Measurements from ENCODE around the gene CHD9NB.
"Not testable (repeated sequence)": the region's sequence is repeated elsewhere in the genome, so short reads cannot be mapped to it uniquely, and the experiment has no call there.

CHD9NB gene

DNA sequence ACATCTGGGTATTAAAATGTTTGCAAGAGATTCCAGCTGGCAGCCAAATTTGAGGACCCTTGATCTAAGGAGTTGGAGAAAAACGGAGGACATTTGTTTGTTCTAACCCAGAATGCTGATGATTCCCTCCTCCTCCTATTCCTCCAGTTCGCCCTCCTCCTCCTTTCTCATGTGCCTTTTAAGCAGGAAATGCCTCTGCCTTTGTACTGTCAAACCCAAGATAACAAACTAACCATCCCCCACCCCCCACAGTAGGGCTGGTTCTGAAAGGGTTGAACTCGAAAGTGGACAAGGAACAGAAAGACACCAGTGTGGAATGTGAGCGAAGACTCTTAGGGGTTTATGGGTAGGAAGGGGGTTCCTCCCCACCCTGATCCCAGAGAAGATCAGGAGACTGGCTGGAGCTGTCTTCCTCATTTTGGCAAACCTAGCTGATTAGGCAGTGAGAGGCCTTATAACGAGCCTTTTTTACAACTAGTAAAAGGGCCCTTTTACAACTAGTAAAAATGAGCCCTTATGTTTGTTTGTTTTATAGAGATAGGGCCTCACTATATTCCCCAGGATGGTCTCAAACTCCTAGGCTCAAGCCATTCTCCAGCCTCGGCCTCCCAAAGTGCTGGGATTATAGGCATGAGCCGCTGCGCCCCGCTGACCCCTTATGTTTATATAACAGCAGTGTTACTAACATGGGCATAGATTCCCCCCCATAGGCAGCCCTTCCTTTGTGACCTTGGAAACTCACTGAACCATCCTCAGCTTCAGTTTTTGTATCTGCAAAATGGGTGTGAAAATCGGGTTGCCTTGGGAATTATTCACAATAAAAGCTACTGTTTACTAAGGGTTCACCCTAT lies 3.1 kb upstream of the CHD9NB start:
- DNase-seq = no peak

DNA sequence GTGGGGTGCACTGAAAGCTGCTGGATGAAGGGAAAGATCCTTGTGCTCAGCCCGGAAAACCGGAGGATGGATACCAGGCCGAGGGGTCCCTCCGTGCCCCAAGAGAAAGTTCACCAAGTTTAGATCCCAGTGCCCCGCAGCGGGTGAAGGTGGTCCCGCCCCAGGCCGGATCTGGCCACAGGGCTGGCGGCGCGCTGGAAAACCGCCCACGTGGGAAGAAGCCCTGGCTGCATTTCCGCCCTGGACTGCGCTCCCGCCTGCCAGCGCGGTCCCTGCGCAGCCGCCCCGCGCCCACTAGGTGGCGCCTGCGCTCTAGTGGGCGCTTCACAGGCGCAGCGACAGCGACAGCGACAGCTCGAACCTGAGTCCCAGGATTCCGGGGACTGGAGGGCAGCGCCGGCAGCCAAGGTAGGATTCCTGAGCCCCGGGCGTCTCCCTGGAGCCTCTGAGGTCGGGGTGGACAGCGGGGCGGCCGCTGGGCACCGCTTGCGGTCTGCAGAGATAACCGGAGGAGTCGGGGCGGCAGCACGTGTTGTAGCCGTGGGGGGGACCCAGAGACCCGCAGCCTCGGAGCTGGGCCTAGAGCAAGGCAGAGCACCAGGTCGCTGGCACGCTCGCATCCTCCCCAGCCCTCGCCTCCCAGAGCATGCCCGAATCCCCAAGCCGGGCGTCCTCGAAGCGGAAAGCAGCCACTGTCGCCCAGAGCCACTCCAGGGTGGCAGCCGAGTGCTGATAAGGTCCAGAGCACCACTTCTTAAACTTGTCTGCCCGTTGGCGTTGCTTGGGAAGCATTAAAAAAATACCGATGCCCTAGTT lies 2.2 kb upstream of the CHD9NB start, which contains the start of gene CHD9:
Gene CHD9, plus strand, starts transcription at position 322 of the 816 bp plus-strand sequence. CDS start 101,099 bp downstream, outside the sequence.
- DNase-seq = peak; percentile 57

DNA sequence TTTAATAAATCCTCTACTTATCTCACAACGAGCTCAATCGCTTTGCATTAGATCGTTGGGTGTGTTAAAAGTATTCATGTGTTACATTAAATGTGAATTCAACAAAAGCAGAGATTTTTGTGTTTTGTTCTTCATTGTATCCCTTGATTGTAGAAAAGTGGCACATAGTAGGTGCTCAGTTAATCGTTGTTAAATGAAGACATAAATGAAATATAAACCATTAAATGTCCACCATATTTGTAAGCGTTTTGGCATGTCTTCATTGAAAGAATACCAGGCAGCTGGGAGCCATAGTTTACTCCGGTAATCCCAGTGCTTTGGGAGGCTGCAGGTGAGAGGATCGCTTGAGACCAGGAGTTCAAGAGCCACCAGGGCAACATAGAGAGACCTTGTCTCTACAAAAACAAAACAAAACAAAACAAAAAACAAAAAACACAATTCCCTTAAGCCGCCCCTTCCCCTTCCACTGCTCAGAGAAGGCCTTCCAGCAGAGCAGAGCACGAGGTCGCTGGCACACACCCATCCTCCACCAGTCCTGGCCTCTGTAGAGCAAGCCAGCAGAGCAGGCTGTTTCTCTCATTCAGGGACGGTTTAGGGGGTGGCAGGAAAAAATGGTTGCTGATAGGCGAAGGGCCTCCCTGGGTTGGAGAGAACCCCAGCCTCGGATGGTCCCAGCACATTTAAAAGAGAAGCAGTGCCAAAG lies 1.4 kb upstream of the CHD9NB start:
- DNase-seq = no peak

DNA sequence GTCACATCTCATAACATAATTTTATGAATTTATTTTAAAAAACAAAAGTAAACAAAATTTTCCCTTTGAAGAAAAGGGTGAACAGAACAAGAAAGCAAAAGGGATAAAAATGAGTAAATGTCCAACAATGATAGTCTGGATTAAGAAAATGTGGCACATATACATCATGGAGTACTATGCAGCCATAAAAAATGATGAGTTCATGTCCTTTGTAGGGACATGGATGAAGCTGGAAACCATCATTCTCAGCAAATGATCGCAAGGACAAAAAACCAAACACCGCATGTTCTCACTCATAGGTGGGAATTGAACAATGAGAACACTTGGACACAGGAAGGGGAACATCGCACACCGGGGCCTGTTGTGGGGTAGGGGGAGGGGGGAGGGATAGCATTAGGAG lies 1.4 kb downstream of the CHD9NB start:
- not testable (repeated sequence) for DNase-seq

DNA sequence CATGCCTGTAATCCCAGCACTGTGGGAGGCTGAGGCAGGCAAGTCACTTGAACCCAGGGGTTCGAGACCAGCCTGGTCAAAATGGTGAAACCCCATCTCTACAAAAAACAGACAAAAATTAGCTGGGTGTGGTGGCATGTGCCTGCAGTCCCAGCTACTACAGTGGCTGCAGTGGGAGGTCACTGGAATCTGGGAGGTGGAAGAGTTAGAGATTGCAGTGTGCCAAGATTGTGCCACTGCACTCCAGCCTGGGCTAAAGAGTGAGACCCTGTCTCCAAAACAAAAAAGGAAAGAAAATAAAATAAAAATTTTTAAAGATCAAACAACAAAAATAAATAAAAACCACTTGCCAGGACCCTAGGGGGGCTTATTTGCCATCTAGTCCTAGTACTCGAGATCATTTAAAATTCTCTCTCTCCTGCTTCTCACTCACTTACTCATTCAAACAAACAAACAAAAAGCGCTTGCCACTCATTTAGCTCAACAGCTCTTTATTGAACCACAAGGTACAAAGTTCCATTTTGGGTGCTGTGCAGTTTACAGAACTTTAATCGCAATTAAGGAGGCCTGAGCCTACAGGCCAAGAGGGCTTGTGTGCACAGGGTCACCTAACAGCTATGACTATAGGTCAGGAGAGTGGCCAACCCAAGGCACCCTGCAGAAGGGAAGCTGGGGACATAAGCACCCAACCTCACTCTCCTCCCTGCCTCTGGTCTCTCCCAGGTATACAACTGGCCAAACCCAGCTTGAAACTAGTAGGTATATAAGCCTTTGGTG lies 4.4 kb downstream of the CHD9NB start:
- no peak for DNase-seq

DNA sequence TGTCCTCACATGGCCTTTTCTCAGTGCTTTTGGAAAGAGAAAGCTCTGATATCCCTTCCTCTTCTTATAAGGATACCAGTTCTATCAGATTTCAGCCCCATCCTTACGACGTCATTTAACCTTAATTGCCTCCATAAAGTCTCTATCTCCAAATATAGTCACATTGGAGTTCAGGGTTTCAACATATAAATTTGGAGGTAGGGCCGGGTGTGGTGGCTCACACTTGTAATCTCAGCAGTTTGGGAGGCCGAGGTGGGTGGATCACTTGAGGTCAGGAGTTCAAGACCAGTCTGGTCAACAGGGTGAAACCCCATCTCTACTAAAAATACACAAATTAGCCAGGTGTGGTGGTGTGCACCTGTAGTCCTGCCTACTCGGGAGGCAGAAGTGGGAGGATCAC lies 5.2 kb downstream of the CHD9NB start:
- DNase-seq = not testable (repeated sequence)

DNA sequence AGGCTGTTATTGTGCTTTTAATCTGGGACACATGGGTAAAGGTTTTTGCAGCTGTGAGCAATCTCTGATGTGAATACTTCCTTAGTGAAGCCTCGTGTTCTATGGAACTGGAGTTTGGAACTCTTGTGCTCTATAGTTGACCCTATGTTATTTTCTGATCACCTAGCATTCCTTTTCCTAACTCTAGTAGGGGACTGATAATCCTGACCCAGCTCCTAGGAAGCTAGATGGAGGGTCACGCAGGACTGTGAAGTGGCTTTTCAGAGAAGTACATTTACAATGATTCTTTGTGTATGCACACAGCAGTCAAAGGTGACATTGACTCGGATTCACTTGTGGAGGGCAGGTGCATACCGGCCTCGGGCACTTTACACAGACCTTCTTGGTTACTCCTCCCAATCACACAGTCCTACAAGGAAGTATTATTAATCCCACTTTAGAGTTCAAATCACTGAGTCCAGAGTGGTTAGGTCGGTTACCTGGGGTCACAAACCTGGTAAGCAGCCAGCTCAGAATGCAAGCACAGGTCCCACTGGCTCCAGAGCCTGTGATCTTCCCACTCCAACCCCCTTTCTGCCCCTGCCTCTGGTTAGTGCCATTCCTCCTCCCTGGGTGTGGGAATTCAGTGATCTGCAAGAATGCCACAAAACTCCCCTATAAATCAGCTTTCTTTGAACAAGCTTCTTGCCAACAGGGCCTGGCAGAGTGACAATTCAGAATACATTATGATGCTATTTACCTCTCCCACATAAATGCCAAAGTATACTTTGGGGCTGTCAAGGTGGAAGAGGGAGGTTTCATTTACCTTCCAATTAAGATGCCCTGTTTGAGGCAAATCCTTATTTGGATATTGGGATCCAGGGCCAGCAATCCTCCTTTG lies 7.1 kb downstream of the CHD9NB start:
- DNase-seq = no peak

DNA sequence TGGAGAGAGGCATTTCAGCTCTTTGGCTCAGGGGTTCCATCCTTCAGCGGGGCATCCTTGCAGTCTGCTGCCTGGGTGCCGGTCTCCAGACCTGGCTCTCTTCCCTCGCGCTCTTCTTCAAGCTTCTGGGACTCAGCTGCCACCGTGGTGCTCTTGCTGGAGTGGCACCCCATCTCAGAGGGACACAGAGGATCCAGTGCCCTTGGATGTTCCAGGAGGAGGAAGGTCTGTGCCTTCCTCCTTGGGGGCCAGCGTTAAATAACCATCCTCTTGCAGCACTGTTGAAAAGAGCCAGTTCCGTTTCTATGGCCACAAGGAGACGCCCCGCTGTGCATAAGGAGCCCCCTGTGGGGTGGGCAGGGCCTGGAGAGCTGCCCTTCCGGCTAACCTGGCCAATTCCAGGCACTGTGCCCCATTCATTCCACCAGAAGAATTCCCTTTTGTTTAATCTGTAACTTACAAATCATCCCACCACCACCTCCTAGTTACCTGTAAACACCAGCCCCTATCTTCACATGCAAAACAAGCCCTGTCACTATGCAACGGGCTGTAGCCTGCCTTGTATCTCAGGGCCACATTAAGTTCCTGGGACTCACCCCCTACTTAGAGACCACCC lies 8.6 kb downstream of the CHD9NB start:
- no peak for DNase-seq

DNA sequence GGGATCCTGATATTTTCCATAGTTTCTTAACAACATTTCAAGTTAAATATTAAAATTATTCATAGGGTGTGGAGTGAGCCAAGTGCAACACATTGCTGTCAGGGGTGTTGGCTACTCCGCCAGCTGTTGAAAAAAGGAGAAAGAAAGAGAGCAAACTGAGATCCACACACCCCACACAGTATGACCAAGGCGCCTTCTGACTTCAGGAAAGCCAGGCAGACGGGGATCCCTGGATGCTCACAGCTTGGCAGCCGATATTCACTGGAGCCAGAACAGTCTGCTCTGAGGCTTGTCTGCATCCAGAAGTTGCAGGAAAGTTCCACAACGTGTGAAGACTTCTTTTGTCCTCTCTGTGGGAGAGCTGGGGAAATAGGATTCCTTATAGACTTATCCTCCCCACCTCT lies 9.3 kb downstream of the CHD9NB start:
- DNase-seq = no peak

DNA sequence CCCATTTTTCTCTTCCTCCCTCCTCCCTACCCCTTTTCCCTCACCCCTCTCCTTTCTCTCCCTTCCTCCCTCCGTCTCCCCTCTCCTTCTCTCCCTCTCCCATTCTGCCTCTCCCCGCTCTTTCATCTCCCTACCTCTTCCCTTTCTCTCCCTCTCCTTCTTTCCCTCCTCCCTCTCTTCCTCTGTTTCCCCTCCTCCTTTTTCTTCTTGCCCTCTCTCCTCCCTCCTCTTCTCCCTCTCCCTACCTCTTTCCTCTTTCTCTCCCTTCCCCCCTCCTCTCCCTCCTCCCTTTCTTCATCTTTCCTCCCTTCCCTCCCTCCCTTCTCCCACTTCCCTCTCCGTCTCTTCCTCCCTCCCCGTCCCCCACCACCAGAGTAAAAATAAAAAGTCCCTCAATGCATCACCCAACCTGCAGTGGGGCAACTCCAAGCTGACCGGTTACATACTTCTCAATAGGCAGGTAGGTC lies 10.4 kb downstream of the CHD9NB start:
- no peak for DNase-seq

DNA sequence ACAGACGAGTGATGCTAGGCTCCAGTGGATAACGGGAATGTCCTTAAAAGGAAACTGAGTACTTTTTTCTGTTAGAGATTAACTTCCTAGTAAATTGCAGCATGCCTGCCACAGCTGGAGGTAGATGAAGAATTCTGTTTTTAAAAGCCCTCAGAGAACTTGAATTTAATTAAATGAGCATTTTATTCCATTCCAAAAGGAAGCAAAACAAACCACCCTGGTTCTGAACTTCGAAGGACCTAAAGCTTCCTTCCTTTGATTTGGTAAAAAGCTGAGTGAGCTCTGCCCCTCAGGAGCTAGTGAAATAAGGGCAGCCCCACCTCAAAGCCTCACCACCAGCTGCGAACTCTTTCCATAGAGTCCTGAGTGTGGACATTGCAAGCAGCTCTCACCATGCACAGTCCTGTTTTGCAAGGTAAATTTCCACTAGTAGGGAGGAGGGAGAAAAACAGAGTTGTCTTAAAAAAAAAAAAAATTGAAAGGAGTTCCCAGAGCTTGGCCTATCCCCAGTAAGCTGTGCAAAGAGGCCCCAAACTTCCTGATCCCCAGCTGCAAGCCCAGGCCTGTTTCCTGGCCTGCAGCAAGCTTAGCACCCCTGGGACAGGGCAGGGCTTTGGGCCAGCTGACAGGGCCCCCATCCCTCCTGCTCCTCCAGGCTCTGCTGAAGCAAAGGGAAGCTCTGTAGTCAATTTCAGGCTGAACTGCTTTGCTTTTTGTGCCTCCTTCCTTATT lies 11.2 kb downstream of the CHD9NB start:
- no peak for DNase-seq

DNA sequence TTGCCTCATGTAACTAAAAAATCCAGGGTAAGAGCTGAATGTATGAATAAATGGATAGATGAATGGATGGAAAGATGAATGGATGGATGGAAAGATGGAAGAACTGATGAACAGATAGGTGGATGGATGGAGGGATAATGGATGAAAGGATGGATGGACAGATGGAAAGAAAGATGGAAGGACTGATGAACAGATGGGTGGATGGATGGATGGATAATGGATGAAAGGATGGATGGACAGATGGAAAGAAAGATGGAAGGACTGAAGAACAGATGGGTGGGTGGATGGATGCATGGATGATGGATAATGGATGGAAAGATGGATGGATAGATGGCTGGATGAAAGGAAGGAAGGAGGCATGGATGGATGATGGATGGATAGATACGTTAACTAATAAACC lies 11.9 kb downstream of the CHD9NB start:
- DNase-seq = no peak

DNA sequence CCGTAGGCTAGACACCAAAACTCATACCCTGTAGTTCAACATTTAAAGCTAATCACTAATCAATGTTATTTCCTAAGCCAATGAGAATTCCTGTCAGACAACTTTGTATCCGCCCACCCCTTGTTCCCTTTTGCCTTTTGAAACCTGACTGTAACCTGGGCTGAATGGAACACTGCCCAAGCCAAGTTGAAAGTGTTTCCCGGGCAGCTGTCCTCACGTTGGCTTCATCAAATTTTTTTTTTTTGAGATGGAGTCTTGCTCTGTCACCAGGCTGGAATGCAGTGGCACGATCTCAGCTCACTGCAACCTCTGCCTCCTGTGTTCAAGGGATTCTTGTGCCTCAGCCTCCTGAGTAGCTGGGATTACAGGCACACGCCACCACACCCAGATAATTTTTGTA lies 16.0 kb downstream of the CHD9NB start:
- DNase-seq = not testable (repeated sequence)

DNA sequence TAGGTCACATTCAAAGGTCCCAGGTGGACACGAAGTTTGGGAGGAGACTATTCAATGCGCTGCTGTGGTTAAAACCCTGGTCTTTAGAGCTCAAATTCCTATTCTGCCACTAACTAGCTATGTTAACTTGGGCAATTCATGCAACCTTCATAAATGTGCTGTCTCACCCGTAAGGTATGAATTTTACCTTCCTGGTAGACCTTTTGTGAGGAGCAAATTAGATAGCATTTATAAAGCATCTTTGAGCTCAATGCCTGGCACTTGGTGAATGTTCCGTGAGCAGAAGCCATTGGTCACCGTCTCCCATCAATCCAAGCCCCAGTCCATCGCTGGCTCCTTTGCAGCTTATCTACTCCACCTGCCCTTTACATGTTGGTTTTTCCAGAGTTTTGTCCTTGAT lies 16.6 kb downstream of the CHD9NB start:
- no peak for DNase-seq

DNA sequence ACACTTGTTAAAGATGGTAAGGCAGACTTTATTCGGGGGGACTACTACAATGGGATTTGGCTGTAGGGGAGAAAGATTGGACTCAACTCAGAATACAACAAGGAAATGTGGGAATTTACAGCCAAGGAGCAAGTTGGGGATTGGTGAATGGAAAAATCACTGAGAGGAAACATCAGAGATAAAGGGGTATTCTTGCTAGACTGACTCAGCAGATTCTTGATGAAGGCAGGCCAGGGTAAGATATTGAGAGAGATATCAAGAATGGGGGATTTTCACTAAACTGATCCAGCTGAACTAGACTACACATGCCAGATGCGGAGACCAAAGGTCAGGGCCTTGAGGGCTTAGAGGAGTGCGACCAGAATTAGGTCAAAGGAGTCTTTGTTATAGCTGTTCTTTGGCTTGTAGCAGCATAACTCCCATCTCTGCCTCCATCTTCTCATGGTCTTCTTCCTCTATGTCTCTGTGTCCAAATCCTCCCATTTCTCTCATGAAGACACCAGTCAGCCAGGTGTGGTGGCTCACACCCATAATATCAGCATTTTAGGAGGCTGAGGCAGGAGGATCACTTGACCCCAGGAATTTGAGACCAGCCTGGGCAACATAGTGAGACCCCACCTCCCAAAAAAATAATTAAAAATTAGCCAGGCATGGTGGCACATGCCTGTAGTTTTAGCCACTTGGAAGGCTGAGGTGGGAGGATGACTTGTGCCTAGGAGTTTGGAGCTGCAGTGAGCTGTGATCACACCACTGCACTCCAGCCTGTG lies 17.3 kb downstream of the CHD9NB start:
- no peak for DNase-seq

DNA sequence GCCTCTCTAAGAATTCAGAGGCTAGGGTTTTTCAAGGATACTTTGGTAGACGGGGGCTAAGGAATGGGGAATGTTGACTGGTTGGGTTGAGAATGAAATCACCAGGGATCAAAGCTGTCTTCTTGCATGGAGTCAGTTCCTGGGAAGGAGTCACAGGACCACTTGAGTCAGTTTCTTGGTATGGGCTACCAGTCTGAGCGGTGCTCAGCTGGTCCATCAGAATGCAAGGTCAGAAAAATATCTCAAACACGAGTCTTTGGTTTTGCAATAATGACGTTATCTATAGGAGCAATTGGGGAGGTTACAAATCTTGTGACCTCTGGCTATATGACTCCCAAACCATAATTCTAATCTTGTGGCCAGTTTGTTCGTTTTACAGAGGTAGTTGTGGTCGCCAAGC lies 18.4 kb downstream of the CHD9NB start:
- no peak for DNase-seq

DNA sequence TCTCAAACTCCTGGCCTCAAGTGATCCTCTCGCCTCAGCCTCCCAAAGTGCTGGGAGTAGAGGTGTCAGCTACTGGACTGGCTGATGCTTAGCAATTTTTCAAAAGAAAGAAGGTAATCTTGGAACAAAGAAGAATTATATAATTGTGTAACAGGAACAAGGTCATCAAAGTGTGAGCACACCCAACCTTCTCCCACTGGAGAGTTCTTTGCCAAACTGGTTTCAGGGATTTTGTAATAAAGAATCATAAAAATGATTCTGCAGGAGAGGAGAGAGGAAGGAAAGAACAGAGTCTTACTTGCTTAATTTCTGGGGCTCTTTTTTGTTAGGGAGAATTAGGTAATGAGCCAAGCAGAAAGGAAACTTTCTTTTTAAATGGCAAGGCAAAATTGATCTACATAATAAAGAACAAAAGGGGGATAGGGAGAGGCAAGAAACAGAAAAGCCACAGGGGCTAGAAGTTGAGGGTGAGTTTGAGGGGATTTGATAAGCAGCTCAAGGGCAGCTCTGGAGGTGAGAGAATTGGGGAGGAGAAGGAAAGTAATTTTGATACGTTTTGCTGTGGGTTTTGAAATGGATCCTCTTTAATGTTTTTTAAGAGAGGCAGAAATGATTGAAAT lies 21.3 kb downstream of the CHD9NB start:
- no peak for DNase-seq

DNA sequence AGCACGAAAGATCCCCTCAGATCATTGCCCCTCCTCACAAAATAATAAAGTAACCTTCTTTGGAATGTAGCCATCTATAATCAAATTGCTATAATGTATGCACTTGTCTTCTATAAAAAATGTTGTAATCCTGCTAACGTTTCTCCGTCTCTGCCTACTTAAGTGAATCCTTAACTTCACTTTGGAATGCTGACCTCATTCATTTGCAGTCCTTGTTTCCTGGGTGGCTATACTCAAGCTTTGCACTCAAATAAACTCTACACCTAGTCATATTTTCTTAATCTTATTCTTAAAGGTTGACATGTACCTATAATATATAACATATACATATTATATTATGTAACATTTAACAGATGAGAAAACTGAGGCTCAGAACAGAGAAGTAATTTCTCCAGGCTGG lies 22.7 kb downstream of the CHD9NB start:
- DNase-seq = no peak

DNA sequence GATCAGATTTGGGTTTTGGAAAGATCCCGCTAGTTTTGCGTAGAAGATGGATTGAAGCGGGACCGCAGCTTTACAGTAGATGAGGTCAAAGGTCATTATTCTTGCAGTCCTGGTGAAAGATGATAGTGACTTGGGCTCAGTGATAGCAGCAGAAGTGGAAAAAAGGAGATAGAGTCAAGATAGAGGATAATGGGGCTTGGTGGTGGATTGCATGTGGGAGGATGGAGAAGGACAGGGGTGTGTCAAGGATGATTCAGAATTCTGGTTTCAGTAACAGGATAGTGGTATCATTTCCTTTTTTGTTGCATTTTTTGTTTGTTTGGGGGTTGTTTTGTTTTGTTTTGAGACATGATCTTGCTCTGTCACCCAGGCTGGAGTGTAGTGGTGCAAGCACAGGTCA lies 28.7 kb downstream of the CHD9NB start:
- no peak for DNase-seq

All from activated CD4-positive, alpha-beta T cell treated with anti-CD3 and anti-CD28 coated beads for 1 hour (primary cell).